ENCODE measurements around the gene SYCN. TPM values are rescaled to one million over a fixed set of nuclear protein-coding genes. Genes with fewer than 3 reads are reported as not detected.

The SYCN gene
- total RNA-seq, 1 experiment from 2014 or later, result not detected

DNA sequence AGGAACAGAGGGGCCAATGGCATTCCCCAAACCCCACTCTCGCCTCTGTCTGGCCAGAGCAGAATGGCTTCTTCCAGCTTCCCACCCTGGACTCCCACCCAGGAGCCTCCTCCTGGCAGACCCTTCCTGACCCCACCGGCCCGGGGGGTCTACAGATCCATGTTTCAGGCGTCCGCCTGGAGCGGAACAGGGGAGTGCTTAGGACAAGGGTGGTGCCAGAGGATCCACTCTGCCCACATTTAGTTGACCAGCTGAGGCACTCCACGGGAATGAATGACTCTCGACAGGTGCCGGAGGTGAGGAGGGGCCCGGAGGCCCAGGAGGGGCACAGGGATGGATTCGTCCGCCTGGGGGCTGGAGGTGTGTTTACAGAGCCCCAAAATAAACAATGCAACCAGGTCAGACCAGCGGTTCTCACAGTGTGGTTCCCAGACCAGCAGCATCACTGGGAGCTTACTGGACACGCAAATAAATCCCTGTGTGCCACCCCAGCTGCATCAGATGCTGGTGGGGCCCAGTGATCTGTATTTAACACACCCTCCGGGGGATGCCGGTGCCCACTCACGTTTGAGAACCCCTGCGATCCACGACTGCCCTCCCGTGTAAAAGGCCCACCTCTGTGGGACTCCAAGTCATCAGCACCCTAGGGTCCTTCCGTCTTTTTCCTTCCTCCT is 22.4 kb downstream of the SYCN start:
- Histone ChIP-seq H3K9me2 (ENCODE audit: insufficient read depth) (no peaks in the 10 kb centered on the region), H3K27me3 (ENCODE audit: insufficient read depth, low read length) (no peaks in the 10 kb centered on the region), H3K79me2 (ENCODE audit: insufficient read depth, low read length) (no peaks in the 10 kb centered on the region), H3K36me3 (ENCODE audit: control insufficient read depth in 1 of 2, insufficient read depth in 2 of 2, low read length in 2 of 2) (peaks cover 0 to 6% of the 10 kb centered on the region in 2 experiments; a peak in 2 of 4 replicates), H3K9me3 (ENCODE audit: control insufficient read depth in 1 of 2, insufficient read depth in 1 of 2, low read depth in 1 of 2, low read length in 2 of 2) (no peaks in the 10 kb centered on the region), H3K4me3 (replicated peaks in 1 of 2; ENCODE audit: low read depth in 1 of 2, low read length in 2 of 2) (no peak overlapping the region), H3K4me2 (ENCODE audit: low read length) (no peak overlapping the region), H4K20me1 (ENCODE audit: insufficient read depth) (no peaks in the 10 kb centered on the region), H2AFZ (ENCODE audit: low read depth, low read length, poor library complexity, severe bottlenecking) (no peak overlapping the region), H3K27ac (ENCODE audit: low read depth, low read length) (no peak overlapping the region), H3K4me1 (ENCODE audit: control insufficient read depth in 1 of 2, insufficient read depth in 2 of 2, low read length in 2 of 2) (no peaks in the 10 kb centered on the region), H3K9ac (ENCODE audit: low read length) (no peak overlapping the region)
- no peak for ATAC-seq
- no peak for TF ChIP-seq SP1 (IDR thresholded peaks at IDR 0.05; ENCODE audit: low read depth)
- TF ChIP-seq, protein P1, sequence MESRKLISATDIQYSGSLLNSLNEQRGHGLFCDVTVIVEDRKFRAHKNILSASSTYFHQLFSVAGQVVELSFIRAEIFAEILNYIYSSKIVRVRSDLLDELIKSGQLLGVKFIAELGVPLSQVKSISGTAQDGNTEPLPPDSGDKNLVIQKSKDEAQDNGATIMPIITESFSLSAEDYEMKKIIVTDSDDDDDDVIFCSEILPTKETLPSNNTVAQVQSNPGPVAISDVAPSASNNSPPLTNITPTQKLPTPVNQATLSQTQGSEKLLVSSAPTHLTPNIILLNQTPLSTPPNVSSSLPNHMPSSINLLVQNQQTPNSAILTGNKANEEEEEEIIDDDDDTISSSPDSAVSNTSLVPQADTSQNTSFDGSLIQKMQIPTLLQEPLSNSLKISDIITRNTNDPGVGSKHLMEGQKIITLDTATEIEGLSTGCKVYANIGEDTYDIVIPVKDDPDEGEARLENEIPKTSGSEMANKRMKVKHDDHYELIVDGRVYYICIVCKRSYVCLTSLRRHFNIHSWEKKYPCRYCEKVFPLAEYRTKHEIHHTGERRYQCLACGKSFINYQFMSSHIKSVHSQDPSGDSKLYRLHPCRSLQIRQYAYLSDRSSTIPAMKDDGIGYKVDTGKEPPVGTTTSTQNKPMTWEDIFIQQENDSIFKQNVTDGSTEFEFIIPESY (IDR thresholded peaks at IDR 0.05; ENCODE audit: extremely low read depth, insufficient replicate concordance, low read length), result no peak
- TF ChIP-seq FOSL1 (IDR thresholded peaks at IDR 0.05; ENCODE audit: low read depth), result no peak
- no peak for TF ChIP-seq RAD21 (IDR thresholded peaks at IDR 0.05; ENCODE audit: low read depth)
- no peak for TF ChIP-seq YY1 (IDR thresholded peaks at IDR 0.05; ENCODE audit: extremely low read depth, insufficient replicate concordance, low read depth, low read length)
- DNase-seq (ENCODE audit: low read depth, low spot score), result no peak
- no TSS peak for BruUV-seq (replicated peaks)
- ChIA-PET RAD21 (ENCODE audit: low non-redundant PET in 1 of 2, low total read pairs in 2 of 2, uncharacterized antibody in 2 of 2, unreplicated experiment in 2 of 2) (no interaction called here), CTCF (no interaction called here), POLR2A (no interaction called here)
- intact Hi-C loops (cut with micrococcal nuclease), result no loop called here

DNA sequence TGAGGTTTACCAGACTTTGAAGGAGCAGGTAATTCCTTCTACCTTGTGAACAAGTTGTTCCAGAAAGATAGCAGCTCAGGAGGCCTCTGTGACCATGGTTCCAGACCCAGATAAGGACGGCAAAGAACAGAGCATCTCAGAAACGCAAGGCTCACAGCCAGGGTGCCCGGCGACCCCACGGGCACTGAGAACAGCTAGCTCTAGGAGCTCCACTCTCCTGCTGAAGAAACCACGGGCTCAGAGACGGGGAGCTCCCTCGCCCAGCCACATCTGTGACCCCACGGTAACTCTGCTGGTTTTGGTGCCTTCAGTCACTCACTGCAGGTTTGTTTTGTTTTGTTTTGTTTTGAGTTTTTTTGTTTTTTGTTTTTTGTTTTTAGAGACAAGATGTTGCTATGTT is 23.3 kb downstream of the SYCN start:
- Histone ChIP-seq H3K27ac (ENCODE audit: low read depth, low read length) (no peak overlapping the region), H2AFZ (ENCODE audit: low read depth, low read length, poor library complexity, severe bottlenecking) (no peak overlapping the region), H3K36me3 (ENCODE audit: control insufficient read depth in 1 of 2, insufficient read depth in 2 of 2, low read length in 2 of 2) (peaks cover 0 to 6% of the 10 kb centered on the region in 2 experiments; a peak in 2 of 4 replicates), H3K9ac (ENCODE audit: low read length) (no peak overlapping the region), H3K27me3 (ENCODE audit: insufficient read depth, low read length) (no peaks in the 10 kb centered on the region), H4K20me1 (ENCODE audit: insufficient read depth) (no peaks in the 10 kb centered on the region), H3K4me2 (ENCODE audit: low read length) (no peak overlapping the region), H3K9me2 (ENCODE audit: insufficient read depth) (no peaks in the 10 kb centered on the region), H3K79me2 (ENCODE audit: insufficient read depth, low read length) (no peaks in the 10 kb centered on the region), H3K4me3 (replicated peaks in 1 of 2; ENCODE audit: low read depth in 1 of 2, low read length in 2 of 2) (no peak overlapping the region), H3K9me3 (ENCODE audit: control insufficient read depth in 1 of 2, insufficient read depth in 1 of 2, low read depth in 1 of 2, low read length in 2 of 2) (no peaks in the 10 kb centered on the region), H3K4me1 (ENCODE audit: control insufficient read depth in 1 of 2, insufficient read depth in 2 of 2, low read length in 2 of 2) (no peaks in the 10 kb centered on the region)
- intact Hi-C loops (cut with micrococcal nuclease), result no loop called here
- BruUV-seq (replicated peaks), result TSS peak; percentile 4
- RAD21 ChIA-PET (ENCODE audit: low non-redundant PET in 1 of 2, low total read pairs in 2 of 2, uncharacterized antibody in 2 of 2, unreplicated experiment in 2 of 2), result no interaction called here
- no peak for ATAC-seq
- no peak for TF ChIP-seq YY1 (IDR thresholded peaks at IDR 0.05; ENCODE audit: extremely low read depth, insufficient replicate concordance, low read depth, low read length)
- TF ChIP-seq, protein P2, sequence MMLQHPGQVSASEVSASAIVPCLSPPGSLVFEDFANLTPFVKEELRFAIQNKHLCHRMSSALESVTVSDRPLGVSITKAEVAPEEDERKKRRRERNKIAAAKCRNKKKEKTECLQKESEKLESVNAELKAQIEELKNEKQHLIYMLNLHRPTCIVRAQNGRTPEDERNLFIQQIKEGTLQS (IDR thresholded peaks at IDR 0.05), result no peak
- no peak for TF ChIP-seq JUND (IDR thresholded peaks at IDR 0.05)
- no peak for TF ChIP-seq FOSL1 (IDR thresholded peaks at IDR 0.05; ENCODE audit: low read depth)
- no peak for TF ChIP-seq ZNF274 (IDR thresholded peaks at IDR 0.05; ENCODE audit: low read depth, low read length)
- no peak for TF ChIP-seq SIN3A (IDR thresholded peaks at IDR 0.05; ENCODE audit: low read depth)
- TF ChIP-seq EZH2 (IDR thresholded peaks at IDR 0.05), result no peak
- no peak for TF ChIP-seq TCF7L2 (IDR thresholded peaks at IDR 0.05; ENCODE audit: borderline replicate concordance, extremely low read depth, insufficient read depth, insufficient read length)
- TF ChIP-seq, protein P3, sequence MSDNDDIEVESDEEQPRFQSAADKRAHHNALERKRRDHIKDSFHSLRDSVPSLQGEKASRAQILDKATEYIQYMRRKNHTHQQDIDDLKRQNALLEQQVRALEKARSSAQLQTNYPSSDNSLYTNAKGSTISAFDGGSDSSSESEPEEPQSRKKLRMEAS (IDR thresholded peaks at IDR 0.05), result no peak
- TF ChIP-seq, protein P1 (IDR thresholded peaks at IDR 0.05; ENCODE audit: extremely low read depth, insufficient replicate concordance, low read length), result no peak
- TF ChIP-seq RAD21 (IDR thresholded peaks at IDR 0.05; ENCODE audit: low read depth), result no peak
- DNase-seq (ENCODE audit: low read depth, low spot score), result no peak
- POLR2A ChIA-PET, result no interaction called here
- CTCF ChIA-PET, result no interaction called here

Measured in HCT116 (cell line).